Vagina (tissue), 2 donors: ENCODE measurements around the gene PTPRK.

Source experiments
- CTCF ChIP-seq, 3 experiments: fragments of 450-650 bp in 2 of 3; fragments of 200-600 bp in 1 of 3; sonication (generic) in 1 of 3; IDR thresholded peaks; one replicate each; pipeline ENCODE4 v1.5.1; 2017 to 2019; ENCODE audit warnings: antibody characterized with exemption in 3 of 3, mild to moderate bottlenecking in 2 of 3, moderate library complexity in 2 of 3
- POLR2A ChIP-seq, 2 donors: fragments of 450-650 bp; IDR thresholded peaks; one replicate each; pipeline ENCODE4 v1.6.1; 2017; ENCODE audit warnings: antibody characterized with exemption in 2 of 2, mild to moderate bottlenecking in 2 of 2, moderate library complexity in 2 of 2

- TF ChIP-seq POLR2A (IDR thresholded peaks at IDR 0.05) (no peak), CTCF (IDR thresholded peaks at IDR 0.05) (no peak)
Measured at GRCh38 chr6:128417698-128418097, 102.7 kb downstream of the PTPRK start.
